GM19043 (cell line): ENCODE measurements around the gene SLC15A3.

Experiments
- ATAC-seq: cut with Tn5 transposase; IDR thresholded peaks from one replicate; pipeline ENCODE4 v1.9.1; 2021; ENCODE audit warnings: low read depth; ENCODE audit not compliant: unreplicated experiment

The SLC15A3 gene

GRCh38 chr11:60947700-60948099, 4.3 kb downstream of the SLC15A3 start:
- ATAC-seq, result no peak

GRCh38 chr11:60946601-60947264, 5.2 kb downstream of the SLC15A3 start:
- no peak for ATAC-seq

- no peak for ATAC-seq
Observed at GRCh38 chr11:60945295-60945667, 6.7 kb downstream of the SLC15A3 start.

GRCh38 chr11:60944490-60945294, 7.3 kb downstream of the SLC15A3 start:
- ATAC-seq, result no peak

- no peak for ATAC-seq
Observed at GRCh38 chr11:60942970-60943565, 8.9 kb downstream of the SLC15A3 start.

- ATAC-seq, result no peak
Observed at GRCh38 chr11:60942219-60942618, 9.8 kb downstream of the SLC15A3 start.

- ATAC-seq, result no peak
Observed at GRCh38 chr11:60941371-60942119, 10.4 kb downstream of the SLC15A3 start.

GRCh38 chr11:60939855-60940254, 12.1 kb downstream of the SLC15A3 start:
- ATAC-seq, result no peak

GRCh38 chr11:60939301-60939700, 12.7 kb downstream of the SLC15A3 start:
- ATAC-seq, result no peak

- no peak for ATAC-seq
Observed at GRCh38 chr11:60938500-60938899, 13.5 kb downstream of the SLC15A3 start.

GRCh38 chr11:60937811-60938210, 14.2 kb downstream of the SLC15A3 start:
- no peak for ATAC-seq

GRCh38 chr11:60937144-60937527, 14.8 kb downstream of the SLC15A3 start:
- no peak for ATAC-seq

- no peak for ATAC-seq
Observed at GRCh38 chr11:60936467-60937143, 15.4 kb downstream of the SLC15A3 start.

- no peak for ATAC-seq
Observed at GRCh38 chr11:60935676-60936442, 16.1 kb downstream of the SLC15A3 start.

GRCh38 chr11:60934790-60935605, 17.0 kb downstream of the SLC15A3 start:
- ATAC-seq, result no peak

- no peak for ATAC-seq
Observed at GRCh38 chr11:60934124-60934789, 17.7 kb downstream of the SLC15A3 start.

GRCh38 chr11:60933416-60934123, 18.4 kb downstream of the SLC15A3 start:
- ATAC-seq, result no peak
